Bone marrow (tissue), 2 donors: ENCODE data around the gene LMNA.
"Not testable (repeated sequence)": the region's sequence is repeated elsewhere in the genome, so short reads cannot be mapped to it uniquely, and the experiment has no call there.

Experiments
- DNase-seq, 2 donors: peaks; one replicate each; lab custom pipeline; 2025; lab: John Stamatoyannopoulos, UW

The LMNA gene

DNA sequence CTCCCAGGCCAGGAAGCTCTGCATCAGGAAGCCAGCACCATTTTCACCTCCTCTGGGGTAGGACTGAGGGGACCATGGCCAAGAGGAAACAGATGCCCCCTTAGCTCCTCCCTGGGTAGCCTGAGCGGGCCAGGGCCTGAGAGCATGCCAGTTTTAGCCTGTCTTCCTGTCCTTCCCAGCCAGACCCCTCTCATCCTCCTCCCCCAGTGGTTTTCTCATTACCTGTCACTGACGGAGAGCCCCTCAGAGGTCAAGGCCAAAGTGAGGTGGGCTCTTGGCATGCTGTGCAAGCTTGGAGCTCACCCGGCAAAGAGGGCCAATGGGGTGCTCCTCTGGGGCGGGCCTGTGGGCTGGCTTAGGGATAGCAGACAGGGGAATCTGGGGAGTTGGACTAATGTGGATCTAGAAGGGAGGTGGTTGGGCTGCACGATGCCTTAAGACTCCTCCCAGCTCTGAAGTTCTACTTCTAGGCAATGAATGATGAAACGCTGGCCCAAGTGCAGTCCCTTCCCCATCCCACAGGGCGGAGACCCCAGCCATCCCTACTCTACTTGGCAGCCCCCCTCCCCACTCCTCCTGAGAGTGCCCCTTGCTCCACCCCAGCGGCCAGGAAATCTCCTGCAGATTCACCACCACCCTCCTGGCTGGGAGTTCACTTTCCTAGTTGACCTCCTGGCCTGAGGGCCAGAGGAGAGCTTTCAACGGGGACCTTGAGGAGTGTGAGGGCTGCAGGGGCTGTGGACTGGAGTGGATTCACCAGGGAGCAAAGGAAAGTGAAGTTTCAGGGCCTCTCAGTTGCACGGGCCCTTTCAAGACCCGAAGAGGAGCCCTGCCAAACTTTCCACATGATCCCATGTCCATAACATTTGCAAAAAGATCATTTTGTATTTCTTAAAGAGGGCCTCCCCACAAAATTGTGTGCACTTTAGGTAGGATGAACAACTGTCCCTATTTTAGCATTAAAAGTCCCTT, 9.4 kb upstream of the LMNA start:
- DNase-seq: peak in 1 of 2 donors; percentile 34

DNA sequence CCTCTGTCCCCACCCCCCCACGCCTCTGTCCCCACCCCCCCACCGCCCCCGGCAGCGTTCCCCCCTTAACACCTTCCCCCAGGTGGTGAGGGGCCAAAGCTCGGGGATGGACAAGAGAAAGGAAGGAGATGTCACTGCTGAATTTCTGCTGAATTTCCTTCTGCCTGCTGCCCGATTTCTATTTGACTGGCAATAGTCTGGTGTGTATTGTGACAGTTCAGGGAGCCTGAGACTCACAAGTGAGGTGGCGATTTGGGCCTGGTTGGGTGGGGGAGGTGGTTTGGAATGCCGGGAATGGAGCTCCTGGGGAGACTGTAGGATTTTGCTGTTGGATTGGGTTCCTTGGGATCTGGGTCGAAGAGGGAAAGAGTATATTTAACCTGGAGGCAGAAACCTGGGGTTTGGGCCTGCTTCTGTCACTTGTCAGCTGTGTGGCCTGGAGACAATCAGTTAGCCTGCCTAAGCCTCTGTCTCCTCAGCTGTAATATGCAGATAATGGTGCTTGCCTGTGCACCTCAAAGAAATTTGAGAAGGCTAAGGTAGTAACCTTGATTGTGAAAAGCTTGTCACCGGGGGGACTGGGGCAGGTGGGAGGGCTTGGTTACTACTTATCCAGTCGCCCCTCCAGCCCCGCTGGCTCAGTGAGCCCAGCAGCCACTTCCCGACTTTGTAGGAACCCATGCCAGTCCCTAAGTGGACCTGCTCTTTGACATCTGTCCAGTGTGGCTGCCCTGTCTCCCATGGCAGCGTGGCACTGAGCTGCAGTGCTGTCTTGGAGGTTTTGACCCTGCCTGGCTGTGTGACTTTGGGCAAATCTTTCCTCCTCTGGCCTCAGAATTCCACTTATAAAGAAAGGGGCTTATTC, 7.7 kb upstream of the LMNA start:
- DNase-seq: no peak

- no peak for DNase-seq
Measured at GRCh38 chr1:156108057-156108456, 6.5 kb upstream of the LMNA start.

GRCh38 chr1:156108664-156109241, 5.8 kb upstream of the LMNA start:
- DNase-seq: no peak

DNA sequence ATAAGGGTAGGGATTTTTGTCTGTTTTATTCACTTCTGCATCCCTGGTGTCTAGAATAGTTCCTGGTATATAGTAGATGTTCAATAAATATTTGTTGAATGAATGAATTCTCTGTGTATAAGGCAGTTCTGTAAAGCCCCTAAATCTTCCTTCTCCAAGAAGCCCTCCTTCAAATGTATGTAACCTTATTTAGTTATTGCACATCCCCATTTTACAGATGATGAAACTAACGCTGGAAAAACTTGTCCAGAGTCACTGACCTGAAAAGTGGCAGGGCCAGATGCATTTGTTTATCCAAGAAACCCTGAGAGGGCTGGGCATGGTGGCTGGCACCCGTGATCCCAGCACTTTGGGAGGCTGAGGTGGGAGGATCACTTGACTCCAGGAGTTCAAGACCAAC, 4.3 kb upstream of the LMNA start:
- no peak for DNase-seq

- no peak for DNase-seq
Measured at GRCh38 chr1:156111355-156111962, 3.1 kb upstream of the LMNA start.

DNA sequence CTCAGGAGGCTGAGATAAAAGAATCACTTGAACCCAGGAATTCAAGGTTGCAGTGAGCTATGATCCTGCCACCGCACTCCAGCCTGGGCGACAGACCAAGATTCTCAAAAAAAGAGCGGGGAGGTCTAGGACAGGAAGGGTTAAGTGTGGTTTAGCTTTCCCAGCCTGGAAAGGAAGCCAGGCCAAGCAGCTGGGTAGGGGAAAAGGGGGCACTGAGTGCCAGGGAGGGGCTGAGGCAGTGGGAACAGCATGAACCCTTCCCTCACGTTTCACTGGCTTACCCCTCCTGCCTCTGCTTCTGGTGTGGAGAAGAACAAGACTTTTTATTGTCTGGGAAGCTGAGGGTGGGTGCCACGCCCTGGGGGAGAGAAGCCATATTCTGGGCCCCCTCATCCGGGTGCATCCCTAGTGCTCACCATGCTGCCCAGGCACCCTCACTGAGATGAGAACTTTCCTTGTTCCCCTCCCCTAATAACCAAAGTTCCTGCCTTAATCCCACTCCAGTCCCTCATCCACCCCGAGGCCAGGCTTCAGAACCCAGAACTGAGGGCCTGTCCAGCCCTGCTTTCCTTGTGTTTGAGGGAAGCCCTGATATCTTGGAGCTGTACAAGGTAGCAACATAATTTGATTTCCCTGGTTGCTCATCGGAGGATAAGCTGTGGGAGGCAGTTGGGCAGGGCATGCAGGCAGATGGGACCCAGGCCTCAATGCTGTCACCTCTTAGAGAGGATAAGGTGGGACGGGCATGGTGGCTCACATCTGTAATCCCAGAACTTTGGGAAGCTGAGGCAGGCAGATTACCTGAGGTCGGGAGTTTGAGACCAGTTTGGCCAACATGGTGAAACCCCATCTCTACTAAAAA, 2.0 kb upstream of the LMNA start:
- DNase-seq: no peak

DNA sequence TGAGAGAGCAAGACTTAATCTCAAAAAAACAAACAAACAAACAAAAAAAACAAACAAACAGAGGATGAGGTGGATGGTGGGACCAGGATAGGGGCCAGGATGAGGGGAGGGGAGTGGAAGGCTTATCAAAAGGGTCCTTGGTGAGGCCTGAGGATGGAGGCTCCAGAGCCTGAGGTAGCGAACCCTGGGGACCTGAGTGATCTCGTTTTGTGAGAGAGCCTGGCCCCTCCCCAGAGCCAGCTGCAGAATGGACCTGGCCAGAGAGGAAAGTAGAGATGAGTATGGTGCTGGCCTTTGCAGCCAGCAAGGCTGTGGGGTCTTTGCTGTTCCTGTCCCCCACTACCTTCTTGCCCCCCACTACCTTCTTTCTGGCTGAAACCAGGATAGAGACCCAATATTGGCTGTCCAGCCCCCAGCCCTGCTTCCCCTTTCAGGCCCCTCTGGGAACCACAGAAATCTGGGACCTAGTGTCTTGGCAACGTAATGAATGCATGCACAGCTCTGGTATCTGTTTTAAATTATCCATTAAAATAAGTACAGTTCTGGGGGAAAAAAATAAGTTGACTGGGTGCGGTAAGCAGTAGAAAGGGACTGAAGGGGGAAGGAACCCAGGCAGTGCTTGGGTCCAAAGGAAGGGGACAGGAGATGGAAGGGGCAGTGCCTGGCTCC, 1.1 kb upstream of the LMNA start:
- DNase-seq: no peak

DNA sequence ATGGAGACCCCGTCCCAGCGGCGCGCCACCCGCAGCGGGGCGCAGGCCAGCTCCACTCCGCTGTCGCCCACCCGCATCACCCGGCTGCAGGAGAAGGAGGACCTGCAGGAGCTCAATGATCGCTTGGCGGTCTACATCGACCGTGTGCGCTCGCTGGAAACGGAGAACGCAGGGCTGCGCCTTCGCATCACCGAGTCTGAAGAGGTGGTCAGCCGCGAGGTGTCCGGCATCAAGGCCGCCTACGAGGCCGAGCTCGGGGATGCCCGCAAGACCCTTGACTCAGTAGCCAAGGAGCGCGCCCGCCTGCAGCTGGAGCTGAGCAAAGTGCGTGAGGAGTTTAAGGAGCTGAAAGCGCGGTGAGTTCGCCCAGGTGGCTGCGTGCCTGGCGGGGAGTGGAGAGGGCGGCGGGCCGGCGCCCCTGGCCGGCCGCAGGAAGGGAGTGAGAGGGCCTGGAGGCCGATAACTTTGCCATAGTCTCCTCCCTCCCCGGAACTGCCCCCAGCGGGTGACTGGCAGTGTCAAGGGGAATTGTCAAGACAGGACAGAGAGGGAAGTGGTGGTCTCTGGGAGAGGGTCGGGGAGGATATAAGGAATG, 505 bp downstream of the LMNA start:
- DNase-seq: peak in 1 of 2 donors; percentile 71

DNA sequence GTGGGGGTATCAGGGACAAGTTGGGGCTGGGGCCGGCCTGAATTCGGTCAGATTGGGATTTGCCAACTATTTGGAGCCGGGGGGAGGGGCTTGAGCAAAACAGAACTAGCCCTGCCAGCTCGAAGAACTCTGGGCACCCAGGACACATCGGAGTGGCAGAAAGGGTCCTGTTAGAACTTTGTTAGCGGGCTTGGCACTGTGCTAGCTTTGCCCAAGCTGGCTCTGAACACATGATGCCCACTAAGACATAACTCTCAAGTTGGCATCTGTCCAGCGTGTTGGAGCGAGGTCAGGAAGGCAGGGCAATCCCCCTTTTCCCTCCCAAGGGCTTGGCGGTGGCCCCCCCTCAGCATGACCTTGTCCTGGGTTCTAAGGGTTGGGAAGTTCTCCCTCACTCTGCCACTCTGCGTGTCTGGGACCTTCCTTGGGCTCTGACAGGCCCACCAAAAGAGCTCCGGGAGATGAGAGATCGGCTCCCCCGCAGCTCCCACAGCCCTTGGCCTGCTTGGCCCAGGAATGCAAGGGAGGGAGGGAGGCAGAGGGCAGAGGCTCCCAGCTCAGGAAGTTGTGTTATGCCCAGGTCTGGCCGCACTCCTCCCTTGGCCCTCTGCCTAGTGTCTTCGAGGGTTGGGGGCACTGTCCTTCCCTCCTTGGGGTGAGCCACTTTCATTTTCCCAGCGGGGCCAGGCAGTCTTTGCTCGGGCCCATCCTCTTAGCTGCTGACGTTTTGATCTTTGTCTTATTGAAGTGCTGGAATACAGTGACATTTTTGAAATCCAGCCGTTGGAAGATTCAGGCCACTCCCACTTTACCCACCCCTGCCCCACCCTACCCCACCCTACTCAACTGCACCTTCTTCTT, 1.2 kb downstream of the LMNA start:
- peak in 1 of 2 donors; percentile 71 for DNase-seq

DNA sequence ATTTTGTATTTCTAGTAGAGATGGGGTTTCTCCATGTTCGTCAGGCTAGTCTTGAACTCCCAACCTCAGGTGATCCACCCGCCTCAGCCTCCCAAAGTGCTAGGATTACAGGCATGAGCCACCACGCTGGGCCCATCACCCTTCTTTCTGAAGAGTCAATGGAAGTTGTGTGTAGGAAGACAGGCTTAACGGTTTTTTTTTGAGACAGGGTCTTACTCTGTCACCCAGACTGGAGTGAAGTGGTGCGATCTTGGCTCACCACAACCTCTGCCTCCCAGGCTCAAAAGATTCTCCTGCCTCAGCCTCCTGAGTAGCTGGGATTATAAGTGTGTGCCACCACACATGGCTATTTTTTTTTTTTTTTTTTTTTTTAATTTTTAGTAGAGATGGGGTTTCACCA, 2.2 kb downstream of the LMNA start:
- not testable (repeated sequence) for DNase-seq

DNA sequence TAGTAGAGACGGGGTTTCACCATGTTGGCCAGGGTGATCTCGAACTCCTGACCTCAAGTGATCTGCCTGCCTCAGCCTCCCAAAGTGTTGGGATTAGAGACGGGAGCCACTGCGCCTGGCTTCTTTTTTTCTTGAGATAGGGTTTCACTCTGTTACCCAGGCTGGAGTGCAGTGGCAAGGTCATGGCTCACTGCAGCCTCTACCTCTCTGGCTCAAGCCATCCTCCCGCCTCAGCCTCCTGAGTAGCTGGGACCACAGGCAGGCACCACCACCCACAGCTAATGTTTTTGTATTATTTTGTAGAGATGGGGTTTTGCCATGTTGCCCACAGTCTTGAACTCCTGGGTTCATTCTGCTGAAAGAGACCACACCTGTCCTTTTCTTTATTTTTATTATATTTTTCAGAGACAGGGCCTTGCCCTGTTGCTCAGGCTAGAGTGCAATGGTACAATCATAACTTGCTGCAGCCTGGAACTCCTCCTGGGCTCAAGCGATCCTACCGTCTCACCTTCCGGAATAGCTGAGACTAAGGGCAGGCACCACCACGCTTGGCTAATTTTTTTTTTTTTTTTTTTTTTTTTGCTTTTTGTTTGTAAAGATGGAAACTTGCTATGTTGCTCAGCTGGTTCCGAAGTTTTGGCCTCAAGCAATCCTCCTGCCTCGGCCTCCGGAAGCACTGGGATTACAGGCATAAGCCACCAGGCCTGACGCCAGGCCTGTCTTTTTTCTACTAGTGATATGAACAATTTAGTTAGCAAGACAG, 3.1 kb downstream of the LMNA start:
- no peak for DNase-seq

- no peak for DNase-seq
Measured at GRCh38 chr1:156118177-156118868, 3.8 kb downstream of the LMNA start.

DNA sequence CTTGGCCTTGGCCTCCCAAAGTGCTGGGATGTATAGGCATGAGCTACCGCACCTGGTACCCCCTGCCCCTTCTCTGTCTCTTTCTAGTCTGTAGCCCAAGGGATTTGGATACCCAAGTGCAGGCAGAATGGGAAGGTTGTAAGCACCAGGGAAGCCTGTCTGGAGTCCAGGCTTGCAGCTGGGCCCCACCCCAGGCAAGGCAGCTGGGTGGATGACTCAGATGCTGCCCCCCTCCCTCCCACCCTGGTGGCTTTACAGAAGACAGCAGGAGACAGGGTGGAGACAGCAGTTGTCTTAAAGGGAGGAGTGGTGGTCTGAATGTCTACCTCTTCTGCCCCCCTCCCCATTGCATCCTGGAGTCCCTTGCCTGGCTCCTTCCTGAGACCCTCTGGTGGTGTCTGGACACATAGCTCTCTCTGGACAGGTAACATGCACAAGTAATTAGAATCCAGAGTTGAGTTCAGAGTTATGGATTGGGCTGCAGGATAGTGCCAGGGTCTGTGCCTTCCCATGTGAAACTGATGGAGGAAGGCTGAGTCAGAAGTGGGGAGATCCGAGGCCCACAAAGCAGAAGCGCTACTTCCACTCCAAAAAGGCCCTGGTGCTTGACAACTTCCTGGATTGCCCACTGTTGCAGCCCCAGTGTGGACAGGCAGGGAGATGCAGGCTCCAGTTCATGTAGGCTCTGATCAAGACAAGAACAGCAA, 5.1 kb downstream of the LMNA start:
- peak; percentile 55 to 82 for DNase-seq

- no peak for DNase-seq
Measured at GRCh38 chr1:156120318-156120717, 5.8 kb downstream of the LMNA start.

GRCh38 chr1:156121005-156121404, 6.5 kb downstream of the LMNA start:
- DNase-seq: not testable (repeated sequence)

GRCh38 chr1:156121457-156121856, 6.9 kb downstream of the LMNA start:
- DNase-seq: no peak
